ENCODE measurements around the gene TMEM50B.

DNA sequence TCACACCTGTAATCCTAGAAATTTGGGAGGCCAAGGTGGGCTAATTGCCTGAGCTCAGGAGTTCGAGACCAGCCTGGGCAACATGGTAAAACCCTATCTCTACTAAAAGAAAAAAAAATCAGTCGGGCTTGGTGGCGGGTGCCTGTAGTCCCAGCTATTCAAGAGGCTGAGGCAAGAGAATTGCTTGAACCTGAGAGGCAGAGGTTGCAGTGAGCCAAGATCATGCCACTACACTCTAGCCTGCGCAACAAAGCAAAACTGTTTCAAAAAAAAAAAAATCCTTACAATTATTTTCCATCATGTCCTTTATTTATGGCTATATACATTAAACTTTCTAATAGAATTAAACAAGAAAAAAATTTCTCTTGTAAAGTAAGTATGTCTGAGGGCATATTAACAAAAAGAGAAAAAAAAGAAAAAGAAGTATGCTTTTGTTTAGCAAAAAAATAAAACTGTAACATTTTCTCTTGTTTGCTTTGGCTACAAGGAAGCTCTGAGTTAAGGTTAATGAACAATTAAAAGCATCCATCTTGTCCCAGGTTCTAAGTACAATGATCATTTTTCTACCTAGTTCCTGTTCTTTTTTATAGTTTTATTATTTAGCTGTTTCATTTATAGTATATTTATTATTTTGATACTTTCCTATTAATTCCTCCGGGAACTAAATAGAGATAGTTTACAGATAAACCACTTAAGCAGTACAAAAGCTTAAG lies 18.1 kb downstream of the TMEM50B start:
- TF ChIP-seq CTCF (conservative IDR thresholded peaks at IDR 0.05; ENCODE audit: low read length) (no peak), EZH2phosphoT487 (IDR thresholded peaks at IDR 0.05; ENCODE audit: borderline replicate concordance) (no peak)

All from Loucy (cell line).